SU-DHL-6 (cell line): ENCODE data around the gene SCN3B.

Experiments
- H2AFZ ChIP-seq: fragments of 200-600 bp; sonication (generic); 2 replicates; pipeline ENCODE4 v1.6.1; 2014; ENCODE audit warnings: low read depth, mild to moderate bottlenecking, moderate library complexity, mixed read lengths, antibody characterized with exemption, low read length; ENCODE audit not compliant: severe bottlenecking
- H3F3A ChIP-seq: fragments of 200-600 bp; shearing (Covaris generic); 2 replicates; pipeline ENCODE4 v1.6.0; 2016; ENCODE audit warnings: antibody characterized with exemption, mild to moderate bottlenecking; ENCODE audit not compliant: insufficient read depth
- H3K27ac ChIP-seq: fragments of 200-600 bp; sonication (generic); 2 replicates; pipeline ENCODE4 v1.5.1; 2016; ENCODE audit warnings: low read depth, mild to moderate bottlenecking, low read length, moderate library complexity, mixed read lengths
- H3K27me3 ChIP-seq: fragments of 200-600 bp; sonication (generic), shearing (Covaris generic); 2 replicates; pipeline ENCODE4 v1.6.0; 2014; ENCODE audit warnings: mild to moderate bottlenecking, low read length
- H3K36me3 ChIP-seq: fragments of 200-600 bp; sonication (generic); 2 replicates; pipeline ENCODE4 v1.6.1; 2014; ENCODE audit warnings: mild to moderate bottlenecking, low read length, mixed read lengths
- H3K4me2 ChIP-seq: fragments of 300-600, 200-600 bp; shearing (Covaris generic), sonication (generic); 2 replicates; pipeline ENCODE4 v1.6.0; 2014; ENCODE audit warnings: low read length, low read depth, mild to moderate bottlenecking; ENCODE audit not compliant: poor library complexity, severe bottlenecking
- H3K4me3 ChIP-seq: fragments of 200-600 bp; sonication (generic); 2 replicates; pipeline ENCODE4 v1.5.1; 2014; ENCODE audit warnings: antibody characterized with exemption, low read length, mild to moderate bottlenecking, mixed read lengths; ENCODE audit not compliant: insufficient read depth, poor library complexity, severe bottlenecking
- H3K79me2 ChIP-seq: fragments of 200-600 bp; sonication (generic); 2 replicates; pipeline ENCODE4 v1.6.1; 2014; ENCODE audit warnings: mild to moderate bottlenecking, low read length, moderate library complexity; ENCODE audit not compliant: insufficient read depth
- H3K9ac ChIP-seq: fragments of 200-600 bp; sonication (generic); 2 replicates; pipeline ENCODE4 v1.7.0; 2014; ENCODE audit warnings: mild to moderate bottlenecking, low read length
- H3K9me2 ChIP-seq: fragments of 200-600 bp; sonication (generic); replicated peaks from 2 replicates; pipeline ENCODE4 v1.6.1; 2014; ENCODE audit warnings: low read length; ENCODE audit not compliant: insufficient read depth
- H3K9me3 ChIP-seq: fragments of 200-600 bp; sonication (generic); 2 replicates; pipeline ENCODE4 v1.6.1; 2014; ENCODE audit warnings: low read length, mixed read lengths; ENCODE audit not compliant: insufficient read depth
- H4K20me1 ChIP-seq: fragments of 200-600 bp; sonication (generic); 2 replicates; pipeline ENCODE4 v1.6.1; 2014; ENCODE audit warnings: low read depth, mild to moderate bottlenecking, antibody characterized with exemption, low read length, moderate library complexity, mixed read lengths
- EZH2phosphoT487 ChIP-seq: fragments of 200-600 bp; sonication (generic), shearing (Covaris generic); conservative IDR thresholded peaks from 2 replicates; pipeline ENCODE4 v1.6.1; 2018; ENCODE audit warnings: mild to moderate bottlenecking, antibody characterized with exemption, low read length, moderate library complexity, mixed read lengths
- TF ChIP-seq, protein P1 (sequence below): fragments of 200-600 bp; sonication (generic); IDR thresholded peaks from one replicate; pipeline ENCODE4 v1.5.1; 2017; ENCODE audit warnings: antibody characterized with exemption, mild to moderate bottlenecking, low read length, moderate library complexity; ENCODE audit not compliant: insufficient read depth, poor library complexity, severe bottlenecking

The SCN3B gene

DNA sequence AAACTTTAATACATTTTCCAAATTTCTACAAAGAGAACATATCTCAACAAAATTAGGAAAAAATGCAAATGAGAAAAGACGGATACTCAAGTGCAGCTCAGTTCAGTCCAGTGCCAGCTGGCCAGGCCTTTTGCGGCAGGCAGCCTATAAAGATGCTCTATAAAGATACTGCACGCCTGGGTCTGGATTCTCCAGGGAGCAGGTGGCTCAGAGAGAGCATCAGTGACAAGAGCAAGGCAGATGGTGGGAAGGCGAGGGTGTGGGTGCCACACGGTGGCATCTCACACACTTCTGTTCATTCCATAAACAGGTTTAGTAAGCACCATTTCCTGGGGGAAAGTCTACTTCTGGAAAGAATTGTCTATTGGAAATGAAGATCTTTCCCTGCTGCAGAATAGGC lies 18.1 kb upstream of the SCN3B start:
- Histone ChIP-seq H4K20me1 (no peaks in the 10 kb centered on the region), H3K79me2 (no peaks in the 10 kb centered on the region), H3K9me3 (no peaks in the 10 kb centered on the region), H3F3A (no peaks in the 10 kb centered on the region), H2AFZ (no peak overlapping the region), H3K27ac (no peak overlapping the region), H3K4me3 (no peak overlapping the region), H3K4me2 (no peak overlapping the region), H3K9me2 (no peaks in the 10 kb centered on the region), H3K27me3 (no peaks in the 10 kb centered on the region), H3K36me3 (no peaks in the 10 kb centered on the region), H3K9ac (no peak overlapping the region)
- TF ChIP-seq, protein P1, sequence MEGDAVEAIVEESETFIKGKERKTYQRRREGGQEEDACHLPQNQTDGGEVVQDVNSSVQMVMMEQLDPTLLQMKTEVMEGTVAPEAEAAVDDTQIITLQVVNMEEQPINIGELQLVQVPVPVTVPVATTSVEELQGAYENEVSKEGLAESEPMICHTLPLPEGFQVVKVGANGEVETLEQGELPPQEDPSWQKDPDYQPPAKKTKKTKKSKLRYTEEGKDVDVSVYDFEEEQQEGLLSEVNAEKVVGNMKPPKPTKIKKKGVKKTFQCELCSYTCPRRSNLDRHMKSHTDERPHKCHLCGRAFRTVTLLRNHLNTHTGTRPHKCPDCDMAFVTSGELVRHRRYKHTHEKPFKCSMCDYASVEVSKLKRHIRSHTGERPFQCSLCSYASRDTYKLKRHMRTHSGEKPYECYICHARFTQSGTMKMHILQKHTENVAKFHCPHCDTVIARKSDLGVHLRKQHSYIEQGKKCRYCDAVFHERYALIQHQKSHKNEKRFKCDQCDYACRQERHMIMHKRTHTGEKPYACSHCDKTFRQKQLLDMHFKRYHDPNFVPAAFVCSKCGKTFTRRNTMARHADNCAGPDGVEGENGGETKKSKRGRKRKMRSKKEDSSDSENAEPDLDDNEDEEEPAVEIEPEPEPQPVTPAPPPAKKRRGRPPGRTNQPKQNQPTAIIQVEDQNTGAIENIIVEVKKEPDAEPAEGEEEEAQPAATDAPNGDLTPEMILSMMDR: no peak
- TF ChIP-seq EZH2phosphoT487: no peak

DNA sequence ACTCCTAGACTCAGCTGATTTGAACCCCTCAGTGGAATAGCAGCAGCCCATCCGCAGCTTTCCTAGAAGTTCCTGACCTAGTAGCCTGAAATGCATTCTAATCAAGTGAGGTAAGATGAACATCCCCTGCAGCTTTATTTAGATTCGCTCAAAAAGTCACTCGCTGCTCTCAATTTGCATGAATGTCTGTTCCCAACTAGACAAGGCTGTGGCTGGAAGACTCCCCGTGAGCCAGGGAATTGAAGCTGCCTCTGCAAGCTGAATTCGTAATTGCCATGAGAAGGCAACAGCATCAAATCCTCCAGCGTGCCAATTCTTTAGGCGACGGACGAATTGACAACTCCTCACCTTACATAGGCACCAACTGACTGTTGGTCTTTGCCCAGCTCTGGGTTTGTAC lies 17.1 kb upstream of the SCN3B start:
- no peak overlapping the region for H3K4me3 ChIP-seq
- no peaks in the 10 kb centered on the region for H3K9me3 ChIP-seq
- H3K36me3 ChIP-seq: no peaks in the 10 kb centered on the region
- no peak overlapping the region for H3K27ac ChIP-seq
- no peak overlapping the region for H2AFZ ChIP-seq
- no peak overlapping the region for H3K9ac ChIP-seq
- H3K79me2 ChIP-seq: no peaks in the 10 kb centered on the region
- no peaks in the 10 kb centered on the region for H3F3A ChIP-seq
- H3K4me2 ChIP-seq: no peak overlapping the region
- H3K27me3 ChIP-seq: no peaks in the 10 kb centered on the region
- TF ChIP-seq, protein P1: no peak
- no peak for TF ChIP-seq EZH2phosphoT487
- H3K9me2 ChIP-seq: no peaks in the 10 kb centered on the region
- no peaks in the 10 kb centered on the region for H4K20me1 ChIP-seq

DNA sequence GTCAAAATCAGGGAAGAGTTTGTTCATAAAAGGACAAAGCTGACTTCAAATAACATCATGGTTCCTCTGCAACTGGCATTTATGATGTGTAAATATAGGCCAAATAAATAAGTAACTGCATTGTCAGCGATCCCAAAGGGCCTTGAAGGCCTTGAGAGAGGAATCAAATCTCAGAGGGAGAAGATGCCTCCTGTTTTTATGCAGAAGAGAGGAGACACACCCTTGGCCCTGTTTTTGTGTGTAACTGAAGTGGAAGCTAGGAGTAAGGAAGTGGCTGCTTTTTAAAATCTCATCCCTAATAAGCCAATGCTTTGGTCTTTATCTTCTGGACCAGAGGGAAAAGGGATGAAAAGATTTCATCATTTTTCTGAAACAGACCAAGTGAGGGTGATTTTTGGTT lies 15.7 kb upstream of the SCN3B start:
- Histone ChIP-seq H3K9me2 (no peaks in the 10 kb centered on the region), H3K4me3 (no peak overlapping the region), H3K9me3 (no peaks in the 10 kb centered on the region), H3K4me2 (no peak overlapping the region), H3K27me3 (no peaks in the 10 kb centered on the region), H3F3A (no peaks in the 10 kb centered on the region), H3K36me3 (no peaks in the 10 kb centered on the region), H3K27ac (no peak overlapping the region), H3K79me2 (no peaks in the 10 kb centered on the region), H4K20me1 (no peaks in the 10 kb centered on the region), H2AFZ (no peak overlapping the region), H3K9ac (no peak overlapping the region)
- TF ChIP-seq EZH2phosphoT487: no peak
- TF ChIP-seq, protein P1: no peak
